GM23338 (cell line): ENCODE results near the gene OCA2. TPM values are rescaled to one million over a fixed set of nuclear protein-coding genes. Genes with fewer than 3 reads are reported as not detected.

Experiments
- ATAC-seq: fragments of 200-7000 bp; cut with Tn5 transposase; 3 replicates; pipeline ENCODE4 v1.9.1; 2020
- DNase-seq: peaks from one replicate; pipeline ENCODE4 v3.0.0-alpha.2; 2015; ENCODE audit warnings: low spot score
- H2AFZ ChIP-seq: fragments of 200-600 bp; sonication (generic); 2 replicates; pipeline ENCODE4 v1.8.0; 2016; ENCODE audit warnings: antibody characterized with exemption, mild to moderate bottlenecking, moderate library complexity
- H3F3A ChIP-seq: fragments of 200-600 bp; sonication (generic); replicated peaks from 2 replicates; pipeline ENCODE4 v1.8.0; 2017; ENCODE audit warnings: antibody characterized with exemption, mixed run types, low read depth
- H3K27ac ChIP-seq: fragments of 200-600 bp; sonication (generic); 2 replicates; pipeline ENCODE4 v1.6.1; 2016; ENCODE audit warnings: low read depth
- H3K27me3 ChIP-seq: fragments of 200-600 bp; sonication (generic); 2 replicates; pipeline ENCODE4 v1.8.0; 2016; ENCODE audit warnings: mild to moderate bottlenecking, mixed run types, moderate library complexity; ENCODE audit not compliant: insufficient read depth
- H3K36me3 ChIP-seq: fragments of 200-600 bp; sonication (generic); 2 replicates; pipeline ENCODE4 v1.8.0; 2016; ENCODE audit warnings: mild to moderate bottlenecking; ENCODE audit not compliant: insufficient read depth
- H3K4me1 ChIP-seq: fragments of 200-600 bp; sonication (generic); 2 replicates; pipeline ENCODE4 v1.8.0; 2016; ENCODE audit warnings: mild to moderate bottlenecking, moderate library complexity; ENCODE audit not compliant: insufficient read depth
- H3K4me2 ChIP-seq: fragments of 200-600 bp; sonication (generic); 2 replicates; pipeline ENCODE4 v1.7.1; 2017; ENCODE audit warnings: mixed run types
- H3K4me3 ChIP-seq: fragments of 200-600 bp; sonication (generic); 2 replicates; pipeline ENCODE4 v1.6.1; 2016; ENCODE audit warnings: mixed run types
- H3K79me2 ChIP-seq: fragments of 200-600 bp; sonication (generic); replicated peaks from 2 replicates; pipeline ENCODE4 v1.8.0; 2017; ENCODE audit warnings: mild to moderate bottlenecking; ENCODE audit not compliant: insufficient read depth
- H3K9me2 ChIP-seq: fragments of 200-600 bp; sonication (generic); 2 replicates; pipeline ENCODE4 v1.8.0; 2017; ENCODE audit not compliant: insufficient read depth
- H4K20me1 ChIP-seq: fragments of 200-600 bp; sonication (generic); replicated peaks from 2 replicates; pipeline ENCODE4 v1.8.0; 2017; ENCODE audit warnings: mild to moderate bottlenecking; ENCODE audit not compliant: insufficient read depth
- H3K27ac Mint-ChIP-seq: 2 replicates; pipeline ENCODE4 v1.8.0; 2020; ENCODE audit warnings: inconsistent platforms, mild to moderate bottlenecking, moderate library complexity, mixed read lengths
- H3K27me3 Mint-ChIP-seq: 3 replicates; pipeline ENCODE4 v1.8.0; 2022; ENCODE audit warnings: low read depth, mild to moderate bottlenecking, moderate library complexity, mixed read lengths, inconsistent platforms; ENCODE audit not compliant: insufficient read depth, poor library complexity
- H3K36me3 Mint-ChIP-seq: 3 replicates; pipeline ENCODE4 v1.8.0; 2021; ENCODE audit warnings: low read depth, mild to moderate bottlenecking, inconsistent platforms, moderate library complexity, mixed read lengths
- H3K4me1 Mint-ChIP-seq: 3 replicates; pipeline ENCODE4 v1.8.0; 2020; ENCODE audit warnings: mild to moderate bottlenecking, inconsistent platforms, mixed read lengths
- H3K4me3 Mint-ChIP-seq: 3 replicates; pipeline ENCODE4 v1.8.0; 2021; ENCODE audit warnings: moderate library complexity, mild to moderate bottlenecking, inconsistent platforms, mixed read lengths
- H3K9me3 Mint-ChIP-seq: 3 replicates; pipeline ENCODE4 v1.8.0; 2020; ENCODE audit warnings: moderate library complexity, mild to moderate bottlenecking, inconsistent platforms, mixed read lengths
- CREB1 ChIP-seq: fragments of 250-450 bp; sonication (Bioruptor Pico); IDR thresholded peaks from 2 replicates; pipeline ENCODE4 v1.5.0; 2020; ENCODE audit warnings: low read depth, mild to moderate bottlenecking, moderate library complexity
- CTCF ChIP-seq, 2 experiments: fragments of 200-600 bp in 1 of 2; sonication (generic) in 1 of 2; conservative IDR thresholded peaks; 2 replicates each; pipeline versions ENCODE4 v1.5.1 to v1.6.1; 2016 to 2017; ENCODE audit warnings: antibody characterized with exemption in 2 of 2, low read depth in 2 of 2, mild to moderate bottlenecking in 2 of 2, moderate library complexity in 1 of 2
- ETS1 ChIP-seq: IDR thresholded peaks from 2 replicates; pipeline ENCODE4 v1.6.1; 2016; ENCODE audit warnings: antibody characterized with exemption
- EZH2 ChIP-seq: fragments of 200-600 bp; sonication (generic); IDR thresholded peaks from one replicate; pipeline ENCODE4 v1.8.0; 2017; ENCODE audit warnings: antibody characterized with exemption, mild to moderate bottlenecking, low read depth; ENCODE audit not compliant: unreplicated experiment
- EZH2phosphoT487 ChIP-seq: fragments of 200-600 bp; sonication (generic); IDR thresholded peaks from one replicate; pipeline ENCODE4 v1.8.1; 2018; ENCODE audit warnings: antibody characterized with exemption; ENCODE audit not compliant: unreplicated experiment
- JUNB ChIP-seq: IDR thresholded peaks from one replicate; pipeline ENCODE4 v1.6.1; 2016; ENCODE audit warnings: antibody characterized with exemption; ENCODE audit not compliant: unreplicated experiment
- NANOG ChIP-seq: IDR thresholded peaks from 2 replicates; pipeline ENCODE4 v1.6.1; 2016; ENCODE audit warnings: antibody characterized with exemption, borderline replicate concordance
- POLR2AphosphoS5 ChIP-seq: IDR thresholded peaks from 2 replicates; pipeline ENCODE4 v1.6.1; 2016; ENCODE audit warnings: antibody characterized with exemption, low read depth
- STAT1 ChIP-seq: IDR thresholded peaks from one replicate; pipeline ENCODE4 v1.6.1; 2016; ENCODE audit warnings: antibody characterized with exemption; ENCODE audit not compliant: unreplicated experiment
- ZNF114 ChIP-seq: fragments of 250-450 bp; sonication (Bioruptor Pico); IDR thresholded peaks from 2 replicates; pipeline ENCODE4 v1.5.0; 2020; ENCODE audit warnings: mild to moderate bottlenecking, moderate library complexity
- ZNF331 ChIP-seq: fragments of 250-450 bp; sonication (Bioruptor Pico); IDR thresholded peaks from 2 replicates; pipeline ENCODE4 v1.5.0; 2020; ENCODE audit warnings: low read depth, mild to moderate bottlenecking, moderate library complexity
- polyA plus RNA-seq: library from polyadenylated mRNA; unstranded; fragments of >200 nt; fragmentation: Nextera tagmentation; extraction: Ambion mirVana; gene quantifications from 2 replicates; pipeline ENCODE4 v1.2.1, GENCODE V29; 2016
- total RNA-seq: library from RNA; depleted of rRNA; stranded (reverse); fragments of >200 nt; shearing (Covaris generic); gene quantifications from 2 replicates; pipeline ENCODE4 v1.2.3, GENCODE V29; 2014
- TF ChIP-seq, protein P1 (sequence below): fragments of 250-450 bp; sonication (Bioruptor Pico); IDR thresholded peaks from 2 replicates; pipeline ENCODE4 v1.5.0; 2020; ENCODE audit warnings: mild to moderate bottlenecking, moderate library complexity
- TF ChIP-seq, protein P2 (sequence below): IDR thresholded peaks from one replicate; pipeline ENCODE4 v1.6.1; 2018; ENCODE audit warnings: antibody characterized with exemption; ENCODE audit not compliant: unreplicated experiment

Gene OCA2
- total and polyA plus RNA-seq, 2 experiments from 2014 or later, result 0.40 to 0.69 TPM

DNA sequence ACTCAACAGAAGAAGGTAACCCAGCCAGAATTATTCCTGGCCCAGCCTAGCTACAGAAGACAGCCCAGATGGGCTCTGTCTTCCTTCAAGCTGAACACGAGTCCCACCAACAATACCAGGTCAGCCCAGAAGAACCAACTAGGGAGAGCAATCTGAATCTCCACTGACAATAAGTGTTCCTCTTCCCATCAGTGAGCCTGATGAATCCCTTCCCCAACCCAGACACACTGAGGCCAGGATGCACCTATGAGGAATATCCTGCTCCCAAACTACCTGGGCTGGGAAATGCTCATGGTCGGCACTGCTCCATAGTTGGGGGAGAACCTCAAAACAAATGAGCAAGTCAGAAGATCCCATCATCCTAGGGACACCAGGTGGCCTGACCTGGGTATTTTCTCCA, 351.1 kb downstream of the OCA2 start:
- H3F3A ChIP-seq, result no peaks in the 10 kb centered on the region
- H3K4me3 Mint-ChIP-seq, result no peak overlapping the region
- no peak overlapping the region for H3K27ac ChIP-seq
- no peak overlapping the region for H2AFZ ChIP-seq
- DNase-seq, result no peak
- no peak overlapping the region for H3K27ac Mint-ChIP-seq
- ATAC-seq, result no peak
- H3K9me3 Mint-ChIP-seq, result no peaks in the 10 kb centered on the region; the same call in 2 of the 3 replicates
- H3K4me3 ChIP-seq, result no peak overlapping the region
- H3K4me1 Mint-ChIP-seq, result peaks cover 29% of the 10 kb centered on the region
- H3K4me2 ChIP-seq, result no peak overlapping the region
- peaks cover 29% of the 10 kb centered on the region for H3K4me1 ChIP-seq
- H3K27me3 Mint-ChIP-seq, result peaks cover 4% of the 10 kb centered on the region
- H3K36me3 ChIP-seq, result no peaks in the 10 kb centered on the region
- no peak for TF ChIP-seq STAT1
- TF ChIP-seq JUNB, result no peak
- TF ChIP-seq, protein P1, sequence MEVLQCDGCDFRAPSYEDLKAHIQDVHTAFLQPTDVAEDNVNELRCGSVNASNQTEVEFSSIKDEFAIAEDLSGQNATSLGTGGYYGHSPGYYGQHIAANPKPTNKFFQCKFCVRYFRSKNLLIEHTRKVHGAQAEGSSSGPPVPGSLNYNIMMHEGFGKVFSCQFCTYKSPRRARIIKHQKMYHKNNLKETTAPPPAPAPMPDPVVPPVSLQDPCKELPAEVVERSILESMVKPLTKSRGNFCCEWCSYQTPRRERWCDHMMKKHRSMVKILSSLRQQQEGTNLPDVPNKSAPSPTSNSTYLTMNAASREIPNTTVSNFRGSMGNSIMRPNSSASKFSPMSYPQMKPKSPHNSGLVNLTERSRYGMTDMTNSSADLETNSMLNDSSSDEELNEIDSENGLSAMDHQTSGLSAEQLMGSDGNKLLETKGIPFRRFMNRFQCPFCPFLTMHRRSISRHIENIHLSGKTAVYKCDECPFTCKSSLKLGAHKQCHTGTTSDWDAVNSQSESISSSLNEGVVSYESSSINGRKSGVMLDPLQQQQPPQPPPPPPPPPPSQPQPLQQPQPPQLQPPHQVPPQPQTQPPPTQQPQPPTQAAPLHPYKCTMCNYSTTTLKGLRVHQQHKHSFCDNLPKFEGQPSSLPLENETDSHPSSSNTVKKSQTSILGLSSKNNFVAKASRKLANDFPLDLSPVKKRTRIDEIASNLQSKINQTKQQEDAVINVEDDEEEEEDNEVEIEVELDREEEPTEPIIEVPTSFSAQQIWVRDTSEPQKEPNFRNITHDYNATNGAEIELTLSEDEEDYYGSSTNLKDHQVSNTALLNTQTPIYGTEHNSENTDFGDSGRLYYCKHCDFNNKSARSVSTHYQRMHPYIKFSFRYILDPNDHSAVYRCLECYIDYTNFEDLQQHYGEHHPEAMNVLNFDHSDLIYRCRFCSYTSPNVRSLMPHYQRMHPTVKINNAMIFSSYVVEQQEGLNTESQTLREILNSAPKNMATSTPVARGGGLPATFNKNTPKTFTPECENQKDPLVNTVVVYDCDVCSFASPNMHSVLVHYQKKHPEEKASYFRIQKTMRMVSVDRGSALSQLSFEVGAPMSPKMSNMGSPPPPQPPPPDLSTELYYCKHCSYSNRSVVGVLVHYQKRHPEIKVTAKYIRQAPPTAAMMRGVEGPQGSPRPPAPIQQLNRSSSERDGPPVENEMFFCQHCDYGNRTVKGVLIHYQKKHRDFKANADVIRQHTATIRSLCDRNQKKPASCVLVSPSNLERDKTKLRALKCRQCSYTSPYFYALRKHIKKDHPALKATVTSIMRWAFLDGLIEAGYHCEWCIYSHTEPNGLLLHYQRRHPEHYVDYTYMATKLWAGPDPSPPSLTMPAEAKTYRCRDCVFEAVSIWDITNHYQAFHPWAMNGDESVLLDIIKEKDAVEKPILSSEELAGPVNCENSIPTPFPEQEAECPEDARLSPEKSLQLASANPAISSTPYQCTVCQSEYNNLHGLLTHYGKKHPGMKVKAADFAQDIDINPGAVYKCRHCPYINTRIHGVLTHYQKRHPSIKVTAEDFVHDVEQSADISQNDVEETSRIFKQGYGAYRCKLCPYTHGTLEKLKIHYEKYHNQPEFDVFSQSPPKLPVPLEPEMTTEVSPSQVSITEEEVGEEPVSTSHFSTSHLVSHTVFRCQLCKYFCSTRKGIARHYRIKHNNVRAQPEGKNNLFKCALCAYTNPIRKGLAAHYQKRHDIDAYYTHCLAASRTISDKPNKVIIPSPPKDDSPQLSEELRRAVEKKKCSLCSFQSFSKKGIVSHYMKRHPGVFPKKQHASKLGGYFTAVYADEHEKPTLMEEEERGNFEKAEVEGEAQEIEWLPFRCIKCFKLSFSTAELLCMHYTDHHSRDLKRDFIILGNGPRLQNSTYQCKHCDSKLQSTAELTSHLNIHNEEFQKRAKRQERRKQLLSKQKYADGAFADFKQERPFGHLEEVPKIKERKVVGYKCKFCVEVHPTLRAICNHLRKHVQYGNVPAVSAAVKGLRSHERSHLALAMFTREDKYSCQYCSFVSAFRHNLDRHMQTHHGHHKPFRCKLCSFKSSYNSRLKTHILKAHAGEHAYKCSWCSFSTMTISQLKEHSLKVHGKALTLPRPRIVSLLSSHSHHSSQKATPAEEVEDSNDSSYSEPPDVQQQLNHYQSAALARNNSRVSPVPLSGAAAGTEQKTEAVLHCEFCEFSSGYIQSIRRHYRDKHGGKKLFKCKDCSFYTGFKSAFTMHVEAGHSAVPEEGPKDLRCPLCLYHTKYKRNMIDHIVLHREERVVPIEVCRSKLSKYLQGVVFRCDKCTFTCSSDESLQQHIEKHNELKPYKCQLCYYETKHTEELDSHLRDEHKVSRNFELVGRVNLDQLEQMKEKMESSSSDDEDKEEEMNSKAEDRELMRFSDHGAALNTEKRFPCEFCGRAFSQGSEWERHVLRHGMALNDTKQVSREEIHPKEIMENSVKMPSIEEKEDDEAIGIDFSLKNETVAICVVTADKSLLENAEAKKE (CRISPR knock-in tag), result no peak
- no peak for TF ChIP-seq POLR2AphosphoS5
- TF ChIP-seq NANOG, result no peak
- no peak for TF ChIP-seq CTCF (conservative IDR thresholded peaks at IDR 0.05; ENCODE audit: low read depth in 2 of 2)
- no peak for TF ChIP-seq ZNF114 (CRISPR knock-in tag)
- TF ChIP-seq ZNF331 (CRISPR knock-in tag), result no peak
- TF ChIP-seq, protein P2, sequence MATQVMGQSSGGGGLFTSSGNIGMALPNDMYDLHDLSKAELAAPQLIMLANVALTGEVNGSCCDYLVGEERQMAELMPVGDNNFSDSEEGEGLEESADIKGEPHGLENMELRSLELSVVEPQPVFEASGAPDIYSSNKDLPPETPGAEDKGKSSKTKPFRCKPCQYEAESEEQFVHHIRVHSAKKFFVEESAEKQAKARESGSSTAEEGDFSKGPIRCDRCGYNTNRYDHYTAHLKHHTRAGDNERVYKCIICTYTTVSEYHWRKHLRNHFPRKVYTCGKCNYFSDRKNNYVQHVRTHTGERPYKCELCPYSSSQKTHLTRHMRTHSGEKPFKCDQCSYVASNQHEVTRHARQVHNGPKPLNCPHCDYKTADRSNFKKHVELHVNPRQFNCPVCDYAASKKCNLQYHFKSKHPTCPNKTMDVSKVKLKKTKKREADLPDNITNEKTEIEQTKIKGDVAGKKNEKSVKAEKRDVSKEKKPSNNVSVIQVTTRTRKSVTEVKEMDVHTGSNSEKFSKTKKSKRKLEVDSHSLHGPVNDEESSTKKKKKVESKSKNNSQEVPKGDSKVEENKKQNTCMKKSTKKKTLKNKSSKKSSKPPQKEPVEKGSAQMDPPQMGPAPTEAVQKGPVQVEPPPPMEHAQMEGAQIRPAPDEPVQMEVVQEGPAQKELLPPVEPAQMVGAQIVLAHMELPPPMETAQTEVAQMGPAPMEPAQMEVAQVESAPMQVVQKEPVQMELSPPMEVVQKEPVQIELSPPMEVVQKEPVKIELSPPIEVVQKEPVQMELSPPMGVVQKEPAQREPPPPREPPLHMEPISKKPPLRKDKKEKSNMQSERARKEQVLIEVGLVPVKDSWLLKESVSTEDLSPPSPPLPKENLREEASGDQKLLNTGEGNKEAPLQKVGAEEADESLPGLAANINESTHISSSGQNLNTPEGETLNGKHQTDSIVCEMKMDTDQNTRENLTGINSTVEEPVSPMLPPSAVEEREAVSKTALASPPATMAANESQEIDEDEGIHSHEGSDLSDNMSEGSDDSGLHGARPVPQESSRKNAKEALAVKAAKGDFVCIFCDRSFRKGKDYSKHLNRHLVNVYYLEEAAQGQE, result no peak
- no peak for TF ChIP-seq EZH2phosphoT487
- TF ChIP-seq ETS1, result no peak
- TF ChIP-seq CREB1 (CRISPR knock-in tag), result no peak
- TF ChIP-seq EZH2, result no peak
- H3K79me2 ChIP-seq, result no peaks in the 10 kb centered on the region
- H4K20me1 ChIP-seq, result no peaks in the 10 kb centered on the region
- H3K36me3 Mint-ChIP-seq, result no peaks in the 10 kb centered on the region; the same call in 2 of the 3 replicates
- H3K9me2 ChIP-seq, result peaks cover 15% of the 10 kb centered on the region
- H3K27me3 ChIP-seq, result no peaks in the 10 kb centered on the region
